ENCODE data around the gene P2RX3.

- TF ChIP-seq GATA2 (IDR thresholded peaks at IDR 0.05; ENCODE audit: low read depth, low read length): no peak
- TF ChIP-seq GATA3 (IDR thresholded peaks at IDR 0.05; ENCODE audit: low read depth, low read length): no peak
These were observed 54.6 kb downstream of the P2RX3 start for GRCh38 chr11:57392763-57393105.
